Iris pigment epithelial cell (primary cell): ENCODE data around the gene TNFAIP8L2.
"Not testable (repeated sequence)": the region's sequence is repeated elsewhere in the genome, so short reads cannot be mapped to it uniquely, and the experiment has no call there.

Experiments used
- DNase-seq: peaks from one replicate; pipeline ENCODE4 v3.0.0-alpha.2; 2011; ENCODE audit warnings: low read depth

The TNFAIP8L2 gene

DNA sequence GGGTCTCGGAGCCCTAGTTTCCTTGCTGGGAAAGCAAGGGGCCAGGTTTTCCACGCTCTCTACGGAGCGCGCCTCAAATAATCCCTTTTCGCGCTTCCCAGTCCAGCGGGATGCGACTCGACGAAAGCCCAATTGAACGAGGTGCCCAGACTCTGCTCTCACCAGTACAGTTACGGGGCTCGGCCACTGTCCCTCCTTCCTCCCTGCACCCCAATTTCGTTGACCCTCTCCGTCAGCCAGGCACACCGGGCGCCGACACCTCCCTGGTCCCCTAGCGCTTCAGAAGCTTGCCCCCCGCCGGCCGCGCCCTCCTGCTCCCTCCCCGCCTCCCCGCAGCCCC is 10.4 kb upstream of the TNFAIP8L2 start:
- no peak for DNase-seq

DNA sequence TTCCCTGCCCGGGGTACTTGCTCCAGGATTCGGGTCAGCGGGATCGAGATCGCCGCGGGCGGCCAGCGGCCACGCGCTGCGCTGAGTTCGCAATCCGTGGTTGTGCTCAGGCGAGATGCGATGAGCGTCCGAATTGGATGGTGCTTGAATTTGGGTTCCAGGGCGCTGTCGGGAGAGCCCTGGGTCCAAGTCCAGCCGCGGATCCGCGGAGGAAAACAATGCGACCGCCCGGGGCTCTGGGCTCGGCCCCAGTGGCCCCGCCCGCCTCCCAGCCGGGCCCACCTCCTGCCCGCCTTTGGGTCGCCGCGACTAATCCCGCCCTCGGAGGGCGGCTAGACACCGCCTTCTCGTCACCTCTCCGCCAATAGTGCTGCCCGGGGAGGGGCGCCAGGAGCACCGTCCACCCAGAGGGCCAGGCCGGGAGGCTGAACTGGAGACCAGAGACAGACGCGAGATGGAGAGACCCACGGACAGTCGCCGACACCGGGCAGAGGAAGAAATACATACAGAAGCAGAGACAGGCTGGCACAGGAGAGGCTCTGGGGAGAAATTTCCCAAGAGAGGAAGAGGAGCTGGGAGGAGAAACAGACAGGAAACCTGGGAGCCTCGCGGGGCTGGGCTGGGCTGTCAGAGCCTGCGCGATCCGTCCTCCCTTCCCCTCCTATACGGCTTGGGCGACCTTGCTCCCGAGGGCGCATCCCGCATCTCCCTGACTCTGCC is 9.9 kb upstream of the TNFAIP8L2 start, which contains the start of gene SEMA6C:
TSS of gene SEMA6C (minus strand) at position 220 of the 720 bp plus-strand sequence. CDS start 4,010 bp downstream, outside the sequence.
- DNase-seq, result peak; percentile 92

DNA sequence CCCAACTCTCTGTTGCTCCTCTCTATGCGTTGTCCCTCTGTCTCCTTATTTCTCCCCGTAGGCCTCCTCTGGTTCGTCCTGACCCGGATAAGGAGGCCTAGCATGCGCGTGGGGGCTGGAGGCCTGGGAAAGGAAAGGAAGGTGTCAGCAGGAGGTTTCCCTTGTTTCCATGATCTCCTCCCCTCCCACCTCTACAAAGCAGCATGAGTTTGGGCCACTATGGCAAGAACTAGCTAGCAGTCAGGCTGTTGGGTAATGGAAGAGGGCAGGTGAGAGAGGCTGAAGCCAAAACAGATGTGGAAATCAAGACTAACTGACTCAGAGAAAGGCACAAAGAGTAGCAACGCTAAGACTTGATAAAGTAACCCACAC is 9.3 kb upstream of the TNFAIP8L2 start:
- peak; percentile 53 for DNase-seq

DNA sequence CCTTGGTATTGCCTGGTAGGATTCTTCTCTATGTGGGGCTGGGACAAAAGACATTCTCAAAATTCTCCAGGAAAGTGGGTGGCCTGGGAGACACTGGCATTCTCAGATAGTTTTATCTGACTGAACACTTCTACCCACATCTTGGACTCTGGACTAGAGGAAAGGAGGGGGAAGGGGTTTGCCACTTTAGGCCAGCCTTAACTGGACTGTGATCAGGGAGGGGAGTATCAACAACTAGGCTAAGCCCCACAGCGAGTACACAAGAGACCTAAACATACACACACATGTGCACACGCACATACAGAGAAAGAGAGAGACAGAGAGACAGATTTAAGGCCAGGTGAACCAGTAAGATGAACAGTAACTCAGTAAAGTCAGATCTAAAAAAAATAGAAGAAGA is 8.8 kb upstream of the TNFAIP8L2 start:
- no peak for DNase-seq

DNA sequence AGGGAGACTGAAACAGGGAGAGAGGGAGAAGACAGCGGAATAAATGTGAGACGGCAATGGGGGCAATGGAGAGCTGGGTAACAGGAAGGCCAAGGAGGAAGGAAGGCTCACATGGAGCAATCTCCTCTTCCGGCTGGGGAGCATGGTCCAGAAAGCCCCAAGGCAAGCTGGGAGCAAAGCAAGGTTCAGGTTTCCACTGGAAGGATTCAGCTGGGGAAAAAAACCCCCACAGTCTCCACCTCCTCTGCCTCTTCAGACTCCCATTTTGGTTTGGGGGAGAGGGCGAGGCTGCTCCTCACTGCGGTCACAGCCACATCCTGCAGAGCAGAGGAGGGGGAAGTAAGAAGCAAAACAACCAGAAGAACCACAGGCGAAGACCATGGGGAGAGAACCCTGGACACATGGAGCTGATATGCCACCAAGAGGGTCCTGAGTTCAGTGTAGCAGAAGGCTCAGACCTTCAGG is 650 bp downstream of the TNFAIP8L2 start:
- DNase-seq, result no peak

DNA sequence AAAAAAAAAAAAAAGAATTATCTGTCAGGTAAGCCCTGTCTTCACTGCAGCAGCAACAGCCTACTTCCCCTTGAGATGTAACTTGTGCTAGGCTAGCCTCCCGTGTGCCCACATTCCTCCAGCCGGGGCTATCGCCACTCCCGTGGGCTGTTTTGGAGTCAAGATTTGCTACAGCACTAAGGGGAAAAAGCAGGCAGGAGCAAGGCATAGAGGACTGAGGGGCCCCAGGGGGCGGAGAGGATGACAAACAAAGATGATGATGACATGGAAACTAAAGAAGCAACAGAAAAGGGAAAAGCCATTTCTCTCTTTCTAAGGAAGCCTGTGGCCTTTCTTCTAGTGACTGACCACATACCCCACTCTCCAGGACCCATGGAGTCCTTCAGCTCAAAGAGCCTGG is 1.9 kb downstream of the TNFAIP8L2 start:
- DNase-seq, result no peak

DNA sequence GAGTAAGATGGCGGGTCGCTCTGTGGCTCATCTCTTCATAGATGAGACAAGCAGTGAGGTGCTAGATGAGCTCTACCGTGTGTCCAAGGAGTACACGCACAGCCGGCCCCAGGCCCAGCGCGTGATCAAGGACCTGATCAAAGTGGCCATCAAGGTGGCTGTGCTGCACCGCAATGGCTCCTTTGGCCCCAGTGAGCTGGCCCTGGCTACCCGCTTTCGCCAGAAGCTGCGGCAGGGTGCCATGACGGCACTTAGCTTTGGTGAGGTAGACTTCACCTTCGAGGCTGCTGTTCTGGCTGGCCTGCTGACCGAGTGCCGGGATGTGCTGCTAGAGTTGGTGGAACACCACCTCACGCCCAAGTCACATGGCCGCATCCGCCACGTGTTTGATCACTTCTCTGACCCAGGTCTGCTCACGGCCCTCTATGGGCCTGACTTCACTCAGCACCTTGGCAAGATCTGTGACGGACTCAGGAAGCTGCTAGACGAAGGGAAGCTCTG is 2.4 kb downstream of the TNFAIP8L2 start:
- no peak for DNase-seq

DNA sequence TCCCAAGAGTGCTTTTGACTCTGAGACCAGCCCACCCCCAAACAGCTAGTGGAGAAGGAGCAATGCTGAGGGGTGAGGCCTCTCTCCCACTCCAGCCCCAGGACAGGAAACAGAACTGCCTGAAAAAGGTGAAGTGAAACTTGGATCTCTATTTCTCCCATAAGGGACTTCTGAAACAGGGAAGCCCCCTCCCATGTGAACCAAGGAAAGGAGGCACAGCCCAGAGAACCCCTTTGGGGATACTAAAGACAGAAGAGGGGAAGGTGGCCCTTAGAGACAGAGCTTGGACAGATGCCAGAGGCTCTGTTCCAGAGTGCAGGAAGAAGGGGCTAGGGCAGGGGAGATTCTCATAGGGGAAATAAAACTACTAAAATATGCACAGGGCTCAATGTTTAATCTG is 2.9 kb downstream of the TNFAIP8L2 start:
- DNase-seq, result no peak

DNA sequence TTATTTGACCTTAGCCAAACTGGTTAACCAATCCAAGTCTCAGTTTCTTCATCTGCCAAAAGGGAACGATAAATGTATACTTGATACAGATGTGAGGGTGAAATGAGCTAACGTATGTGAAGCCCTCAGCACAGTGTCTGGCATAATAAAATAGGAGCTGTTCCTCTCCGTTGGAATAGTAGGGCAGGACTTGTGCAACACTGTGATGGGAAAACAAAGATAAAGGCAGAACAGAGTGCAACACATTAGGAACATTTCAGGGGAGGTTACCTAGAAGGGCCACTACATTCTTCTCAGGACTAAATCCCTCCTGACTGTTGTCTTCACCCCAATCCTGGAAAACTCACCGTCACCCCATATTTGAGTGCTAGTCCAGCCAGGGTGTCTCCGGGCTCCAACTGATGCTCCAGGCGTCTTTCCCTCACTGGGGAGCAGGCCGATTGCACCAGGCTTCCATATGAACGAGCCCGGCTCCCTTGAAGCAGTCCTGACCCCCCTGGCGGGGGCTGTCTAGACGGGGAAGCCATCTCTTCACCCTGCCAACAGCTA is 8.4 kb downstream of the TNFAIP8L2 start:
- DNase-seq, result peak; percentile 16

DNA sequence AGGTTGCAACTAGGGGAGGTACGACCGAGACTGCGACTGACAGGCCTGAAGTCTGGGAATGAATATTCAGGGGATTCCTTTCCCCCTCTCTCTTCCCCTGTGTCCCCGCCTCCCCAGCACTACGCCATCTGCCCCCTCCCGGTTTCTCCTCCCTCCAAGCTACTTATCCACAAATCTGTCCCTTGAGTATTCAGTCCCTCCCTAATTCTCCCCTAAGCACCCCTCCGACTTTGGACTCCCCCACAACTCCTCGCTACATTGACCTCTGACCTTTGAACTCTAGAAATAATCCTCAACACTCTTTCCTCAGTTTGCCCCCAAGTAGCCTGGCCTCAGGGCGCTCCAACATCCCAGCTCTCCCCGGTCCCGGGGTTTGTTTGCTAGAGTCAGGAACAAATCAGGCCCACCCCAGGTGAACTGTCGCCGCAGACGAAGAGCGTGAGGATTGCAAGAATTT is 8.9 kb downstream of the TNFAIP8L2 start:
- DNase-seq, result peak; percentile 55

DNA sequence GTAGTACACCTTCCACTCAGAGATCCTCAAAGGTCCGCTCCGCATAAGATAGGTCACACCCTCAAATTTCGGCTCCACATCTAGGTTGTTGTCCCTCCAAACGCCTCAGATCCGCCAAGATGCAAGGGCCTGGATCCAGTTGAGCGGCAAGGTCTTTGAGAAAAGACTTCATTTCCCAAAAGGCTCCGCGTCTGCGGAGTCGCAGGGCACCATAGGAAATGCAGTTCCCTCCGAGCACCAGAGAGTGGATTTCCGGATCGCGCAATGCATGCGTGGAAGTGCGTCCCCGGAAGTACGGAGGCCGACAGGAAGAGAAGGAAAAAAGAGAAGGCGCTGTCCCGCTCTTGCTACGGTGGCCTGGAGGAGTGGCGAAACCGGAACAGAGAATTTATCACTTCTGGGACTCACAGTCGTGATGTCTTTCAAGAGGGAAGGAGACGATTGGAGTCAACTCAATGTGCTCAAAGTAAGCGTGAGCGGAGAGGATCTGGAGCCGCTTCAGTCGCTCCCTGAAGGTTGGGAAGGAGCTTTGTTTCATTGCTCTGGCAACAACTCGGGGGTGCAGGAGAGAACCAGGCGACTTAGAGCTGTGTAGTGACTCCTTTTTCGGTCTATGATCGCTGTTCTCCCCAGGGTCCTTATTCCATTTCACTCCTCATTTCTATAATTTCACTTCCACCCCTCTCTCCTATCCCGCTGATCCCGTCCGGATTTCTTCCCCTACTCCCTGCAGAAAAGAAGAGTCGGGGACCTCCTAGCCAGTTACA is 9.5 kb downstream of the TNFAIP8L2 start, which contains the start of the genes LYSMD1 and SCNM1:
TSS of gene LYSMD1 (minus strand) at position 165 of the 767 bp plus-strand sequence. CDS start 644 bp downstream, outside the sequence.
TSS of gene SCNM1 (plus strand) at position 407 of the 767 bp plus-strand sequence. CDS start at position 416, 9 bp downstream.
- peak; percentile 100 for DNase-seq

DNA sequence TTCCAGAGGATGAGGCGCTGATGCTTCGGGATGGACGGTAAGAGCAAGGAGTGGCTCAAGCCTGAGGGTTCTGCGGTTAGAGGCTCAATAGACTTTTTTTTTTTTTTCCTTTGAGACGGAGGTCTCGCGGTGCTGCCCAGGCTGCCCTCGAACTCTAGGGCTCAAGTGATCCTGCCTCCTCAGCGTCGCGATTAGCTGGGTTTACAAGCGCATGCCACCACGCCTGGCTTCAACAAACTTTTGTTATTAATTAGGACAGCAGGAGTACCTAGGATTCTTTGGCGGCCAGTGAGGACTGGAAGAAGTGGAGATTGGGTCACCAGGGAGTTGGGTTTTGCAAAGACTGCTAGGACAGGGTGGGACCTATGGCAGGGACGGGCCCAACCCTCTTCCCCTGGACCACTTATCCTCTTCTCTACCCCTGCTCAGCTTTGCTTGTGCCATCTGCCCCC is 10.1 kb downstream of the TNFAIP8L2 start:
- DNase-seq, result peak; percentile 91

DNA sequence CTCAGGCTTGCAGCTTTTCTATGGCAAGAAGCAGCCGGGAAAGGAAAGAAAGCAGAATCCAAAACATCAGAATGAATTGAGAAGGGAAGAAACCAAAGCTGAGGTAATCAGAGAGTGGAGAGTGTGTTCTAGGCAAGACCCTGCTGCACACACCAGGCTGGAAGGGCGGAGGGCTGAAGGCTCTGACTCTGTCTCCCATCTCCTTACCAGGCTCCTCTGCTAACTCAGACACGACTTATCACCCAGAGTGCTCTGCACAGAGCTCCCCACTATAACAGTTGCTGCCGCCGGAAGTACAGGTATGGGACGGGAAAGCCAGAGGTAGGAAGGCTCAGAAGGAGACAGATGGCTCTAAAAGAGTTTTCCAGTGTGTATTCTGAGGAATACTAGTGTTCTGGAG is 10.7 kb downstream of the TNFAIP8L2 start:
- no peak for DNase-seq

DNA sequence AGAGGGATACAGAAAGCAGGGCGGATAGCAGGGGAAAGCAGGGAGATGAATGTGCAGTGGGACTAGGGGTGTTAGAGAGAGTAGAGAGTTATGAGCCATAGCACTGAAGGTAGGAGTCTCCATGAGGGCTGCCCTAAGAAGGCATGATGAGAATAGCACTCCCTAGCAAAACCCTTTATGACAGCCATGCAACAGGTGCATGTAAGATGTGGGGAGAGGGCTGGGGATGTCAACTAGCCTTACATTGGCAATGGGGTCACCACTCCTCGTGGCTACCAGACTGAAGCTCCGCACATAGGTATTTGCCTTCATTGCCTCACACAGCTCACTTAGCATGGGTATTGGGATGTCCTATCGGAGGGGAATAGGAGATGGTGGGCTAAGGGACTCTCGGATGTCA is 14.7 kb downstream of the TNFAIP8L2 start:
- no peak for DNase-seq

DNA sequence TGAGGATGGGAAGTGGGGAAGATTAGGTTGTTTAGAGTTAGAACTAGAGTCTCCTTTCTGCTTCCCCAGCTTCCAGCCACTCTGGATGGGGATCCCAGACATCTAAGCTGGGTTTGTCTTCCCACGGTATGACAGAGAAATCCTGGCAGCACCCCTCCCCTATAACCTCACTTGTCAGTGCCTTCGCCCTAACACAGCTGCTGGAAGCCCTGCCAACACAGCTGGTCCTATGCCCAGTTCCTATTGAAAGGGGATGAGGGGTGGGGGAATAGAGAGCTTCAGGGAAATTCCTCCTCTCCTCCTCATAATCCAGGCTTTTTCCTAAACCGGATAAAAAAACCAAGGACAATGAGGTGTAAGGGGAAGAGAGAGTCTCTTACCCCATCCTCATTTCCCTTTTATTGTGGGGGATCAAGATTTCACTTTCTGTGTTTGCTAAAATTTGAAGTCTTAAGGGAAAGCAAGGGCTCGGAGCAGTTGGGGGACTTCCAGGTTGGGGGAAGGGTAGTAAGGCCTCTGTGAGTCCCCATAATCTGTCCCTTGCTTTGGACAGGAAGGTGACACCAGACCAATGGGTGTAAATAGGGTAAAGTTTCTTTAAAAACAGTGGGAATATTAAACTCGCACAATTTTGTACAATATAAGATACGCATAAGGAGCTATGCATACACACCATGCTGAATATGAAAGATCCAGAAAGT is 18.7 kb downstream of the TNFAIP8L2 start:
- DNase-seq, result no peak

DNA sequence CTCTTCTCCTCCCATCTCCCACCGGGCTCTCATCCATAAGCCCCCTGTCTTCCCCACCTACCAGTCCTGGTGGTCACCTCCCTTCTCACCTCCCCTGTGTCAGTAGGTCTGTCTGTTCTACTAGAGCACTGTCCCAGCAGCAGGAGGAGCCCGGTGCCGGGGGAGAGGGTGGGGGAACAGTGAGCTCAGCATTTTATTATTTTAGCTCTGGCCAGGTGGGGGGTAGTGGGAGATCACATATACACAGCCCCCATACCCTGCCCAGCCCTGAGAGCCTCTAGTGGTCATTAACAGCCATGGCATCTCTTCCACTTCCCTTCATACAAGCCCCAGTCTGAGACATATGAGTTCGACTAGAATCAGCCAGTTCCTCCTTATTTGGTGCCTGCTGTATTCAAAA is 19.4 kb downstream of the TNFAIP8L2 start, which contains the start of gene TMOD4:
TSS of gene TMOD4 (minus strand) at position 119 of the 400 bp plus-strand sequence. CDS start 1,106 bp downstream, outside the sequence.
- DNase-seq, result peak; percentile 38

DNA sequence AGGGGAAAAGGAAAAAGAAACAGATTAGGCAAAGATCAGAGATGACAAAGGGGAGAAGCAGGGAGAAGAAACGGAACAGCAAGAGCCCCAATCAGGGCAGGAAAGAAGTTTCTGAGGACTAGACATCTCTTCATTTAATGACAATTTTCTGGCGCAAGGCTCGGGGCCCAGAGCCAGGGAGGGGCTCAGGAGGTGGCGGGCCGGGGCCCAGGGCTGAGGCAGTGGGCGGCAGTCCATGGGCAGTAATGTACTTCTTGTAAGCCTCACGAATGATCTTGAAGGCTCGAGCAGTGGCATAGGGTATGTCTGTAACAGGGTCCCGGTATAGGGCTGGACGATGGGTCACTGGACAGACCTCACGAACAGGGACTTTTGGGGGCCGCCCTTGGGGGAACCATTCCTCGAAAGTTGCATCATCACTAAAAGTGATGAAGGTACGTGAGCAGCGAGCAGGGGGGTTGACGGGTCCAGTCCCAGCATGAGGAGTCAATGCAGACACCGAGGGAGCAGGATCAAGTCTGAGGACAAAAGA is 20.1 kb downstream of the TNFAIP8L2 start:
- DNase-seq, result no peak

DNA sequence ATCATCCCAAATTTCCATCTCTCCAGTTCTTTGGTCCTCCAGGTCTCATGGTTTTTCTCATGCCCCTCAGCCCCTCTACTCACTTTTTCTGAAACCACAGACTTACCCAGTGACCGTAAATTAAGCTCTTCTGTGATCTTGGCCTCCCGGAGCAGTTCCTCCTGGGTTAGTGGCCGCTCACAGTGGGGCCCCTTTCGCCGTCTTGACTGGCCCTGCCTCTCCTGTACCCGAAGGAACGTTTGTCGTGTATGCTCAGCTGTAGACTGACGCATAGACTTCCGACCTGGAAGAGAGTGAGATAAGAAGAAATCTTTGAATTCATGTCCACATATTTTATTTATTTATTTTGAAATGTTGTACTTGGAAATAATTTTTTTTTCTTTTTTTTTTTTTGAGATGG is 27.8 kb downstream of the TNFAIP8L2 start:
- no peak for DNase-seq

DNA sequence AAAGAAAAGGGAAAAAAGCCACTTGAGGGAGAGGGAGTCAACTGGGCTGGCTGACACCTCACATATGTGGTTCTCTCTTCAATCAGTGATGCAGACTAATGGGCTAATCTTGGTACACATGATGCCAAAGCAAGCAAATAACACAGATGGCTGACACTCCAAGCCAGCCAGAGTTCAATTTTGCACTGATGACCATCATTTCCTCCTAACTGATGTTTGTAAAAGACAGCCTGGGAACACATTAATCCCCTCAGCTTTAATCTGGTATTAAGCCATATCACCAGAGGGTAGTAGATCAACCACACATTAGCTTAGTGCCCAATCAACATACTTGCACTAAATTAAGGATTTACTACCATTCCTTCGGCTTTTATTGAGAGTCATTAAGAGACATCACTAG is 30.8 kb downstream of the TNFAIP8L2 start:
- no peak for DNase-seq

DNA sequence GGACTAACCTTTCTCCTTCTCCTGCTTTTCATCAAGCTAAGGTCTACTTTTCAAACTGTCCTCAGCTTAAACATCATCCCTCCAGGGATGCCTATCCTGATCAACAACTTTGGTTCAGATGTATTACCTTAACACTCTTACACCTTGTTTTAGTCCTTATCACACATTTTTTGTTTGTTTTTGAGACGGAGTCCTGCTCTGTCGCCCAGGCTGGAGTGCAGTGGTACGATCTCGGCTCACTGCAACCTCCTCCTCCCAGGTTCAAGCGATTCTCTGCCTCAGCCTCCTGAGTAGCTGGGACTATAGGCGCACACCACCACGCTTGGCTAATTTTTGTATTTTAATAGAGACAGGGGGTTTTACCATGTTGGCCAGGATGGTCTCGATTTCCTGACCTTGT is 32.2 kb downstream of the TNFAIP8L2 start:
- DNase-seq, result not testable (repeated sequence)
